Measurements from ENCODE around the gene SLC7A1. TPM values are rescaled to one million over a fixed set of nuclear protein-coding genes. Genes with fewer than 3 reads are reported as not detected.
A peak's percentile ranks its signal among the peaks of the same experiment; 100 is the strongest.

SLC7A1 gene
- polyA plus RNA-seq, 3 donors = 0.89 to 2.2 (median 0.92) TPM

DNA sequence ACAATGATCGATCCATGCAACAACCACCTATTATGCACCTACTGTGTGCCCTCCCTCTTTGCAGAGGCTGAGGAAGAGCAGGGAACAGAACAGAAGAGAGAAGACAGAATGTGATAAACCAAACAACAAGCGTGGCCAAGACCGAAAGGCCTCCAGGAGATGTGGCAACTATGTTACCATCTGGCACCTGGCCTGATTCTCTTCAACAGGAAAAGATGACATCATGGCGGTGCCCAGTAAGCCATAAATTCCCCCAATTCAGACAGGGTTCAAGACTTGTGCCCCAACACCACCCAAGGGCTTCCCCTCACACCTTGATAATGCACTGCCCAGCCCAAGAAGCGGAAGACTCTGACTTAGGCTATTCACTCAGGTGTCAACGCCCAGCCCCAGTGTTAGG, 44.3 kb downstream of the SLC7A1 start:
- H3K27me3 ChIP-seq (ENCODE audit: control insufficient read depth in 2 of 2, insufficient read depth in 2 of 2, low read length in 2 of 2) = no peaks in the 10 kb centered on the region
- no peaks in the 10 kb centered on the region for H3K9me3 Mint-ChIP-seq
- H3K9ac ChIP-seq (ENCODE audit: insufficient read depth, low read length, poor library complexity, severe bottlenecking) = no peak overlapping the region
- no peaks in the 10 kb centered on the region for H3K4me1 Mint-ChIP-seq
- H4K20me1 ChIP-seq (ENCODE audit: insufficient read depth, low read length) = no peaks in the 10 kb centered on the region
- no peak overlapping the region for H2AFZ ChIP-seq (ENCODE audit: insufficient read depth, low read depth, low read length, poor library complexity, severe bottlenecking)
- H3K4me2 ChIP-seq (replicated peaks; ENCODE audit: extremely low read depth, low read length, poor library complexity, severe bottlenecking) = no peak overlapping the region
- peaks cover 27 to 61% of the 10 kb centered on the region in 2 donors for H3K36me3 ChIP-seq (replicated peaks in 1 of 2; ENCODE audit: control insufficient read depth in 1 of 2, insufficient read depth in 2 of 2, low read length in 2 of 2)
- H3K4me3 ChIP-seq (replicated peaks in 1 of 3; ENCODE audit: low read depth in 2 of 3, low read length in 3 of 3) = no peak overlapping the region
- WGBS (ENCODE audit: insufficient coverage) = 80% methylated on average over 1 of the region's 6 CpGs
- TF ChIP-seq, protein P1, sequence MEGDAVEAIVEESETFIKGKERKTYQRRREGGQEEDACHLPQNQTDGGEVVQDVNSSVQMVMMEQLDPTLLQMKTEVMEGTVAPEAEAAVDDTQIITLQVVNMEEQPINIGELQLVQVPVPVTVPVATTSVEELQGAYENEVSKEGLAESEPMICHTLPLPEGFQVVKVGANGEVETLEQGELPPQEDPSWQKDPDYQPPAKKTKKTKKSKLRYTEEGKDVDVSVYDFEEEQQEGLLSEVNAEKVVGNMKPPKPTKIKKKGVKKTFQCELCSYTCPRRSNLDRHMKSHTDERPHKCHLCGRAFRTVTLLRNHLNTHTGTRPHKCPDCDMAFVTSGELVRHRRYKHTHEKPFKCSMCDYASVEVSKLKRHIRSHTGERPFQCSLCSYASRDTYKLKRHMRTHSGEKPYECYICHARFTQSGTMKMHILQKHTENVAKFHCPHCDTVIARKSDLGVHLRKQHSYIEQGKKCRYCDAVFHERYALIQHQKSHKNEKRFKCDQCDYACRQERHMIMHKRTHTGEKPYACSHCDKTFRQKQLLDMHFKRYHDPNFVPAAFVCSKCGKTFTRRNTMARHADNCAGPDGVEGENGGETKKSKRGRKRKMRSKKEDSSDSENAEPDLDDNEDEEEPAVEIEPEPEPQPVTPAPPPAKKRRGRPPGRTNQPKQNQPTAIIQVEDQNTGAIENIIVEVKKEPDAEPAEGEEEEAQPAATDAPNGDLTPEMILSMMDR (IDR thresholded peaks at IDR 0.05) = no peak
- H3K27ac Mint-ChIP-seq = no peak overlapping the region
- H3K79me2 ChIP-seq (ENCODE audit: insufficient read depth, low read length) = peaks cover 17% of the 10 kb centered on the region
- no peak overlapping the region for H3K27ac ChIP-seq (ENCODE audit: low read depth in 1 of 2, low read length in 2 of 2)
- no peak for DNase-seq
- H3K4me3 Mint-ChIP-seq = no peak overlapping the region
- no peaks in the 10 kb centered on the region for H3K27me3 Mint-ChIP-seq (ENCODE audit: low read depth in 3 of 3)
- no peaks in the 10 kb centered on the region for H3K9me3 ChIP-seq (replicated peaks in 1 of 2; ENCODE audit: control insufficient read depth in 1 of 2, insufficient read depth in 1 of 2, low read length in 2 of 2)
- peaks cover 51 to 56% of the 10 kb centered on the region in 2 donors for H3K36me3 Mint-ChIP-seq
- intact Hi-C loops (cut with micrococcal nuclease) = no loop called here
- H3K4me1 ChIP-seq (ENCODE audit: control insufficient read depth in 1 of 2, insufficient read depth in 2 of 2, low read length in 2 of 2) = no peaks in the 10 kb centered on the region

DNA sequence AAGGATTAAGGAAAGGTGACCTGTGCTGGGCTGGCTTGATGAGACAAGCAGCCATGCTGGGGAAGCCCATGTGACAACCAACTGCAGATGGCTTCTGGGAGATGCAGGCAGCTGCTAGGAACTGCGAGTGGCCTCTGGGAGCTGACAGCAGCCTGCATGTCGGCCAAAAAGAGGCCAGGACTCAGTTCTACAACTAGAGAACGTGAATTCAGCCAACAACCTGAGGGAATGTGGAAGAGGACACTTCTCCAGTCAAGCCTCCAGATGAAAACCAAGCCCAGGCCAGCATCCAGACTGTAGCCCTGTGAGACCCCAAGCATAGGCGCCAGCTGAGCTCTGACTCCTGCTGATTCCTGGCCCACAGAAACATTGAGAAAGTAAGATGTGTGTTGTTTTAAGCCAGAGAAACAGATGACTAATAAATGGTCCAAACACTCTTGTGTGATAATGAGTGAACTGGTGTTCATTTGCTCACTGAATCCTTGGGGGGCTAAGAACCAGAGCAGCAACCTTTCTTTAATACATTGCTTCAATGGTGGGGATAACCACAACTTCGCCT, 45.0 kb downstream of the SLC7A1 start:
- Histone ChIP-seq H3K4me3 (replicated peaks in 1 of 3; ENCODE audit: low read depth in 2 of 3, low read length in 3 of 3) (no peak overlapping the region), H3K79me2 (ENCODE audit: insufficient read depth, low read length) (peaks cover 10% of the 10 kb centered on the region), H2AFZ (ENCODE audit: insufficient read depth, low read depth, low read length, poor library complexity, severe bottlenecking) (no peak overlapping the region), H3K9me3 (replicated peaks in 1 of 2; ENCODE audit: control insufficient read depth in 1 of 2, insufficient read depth in 1 of 2, low read length in 2 of 2) (no peaks in the 10 kb centered on the region), H3K4me2 (replicated peaks; ENCODE audit: extremely low read depth, low read length, poor library complexity, severe bottlenecking) (no peak overlapping the region), H3K4me1 (ENCODE audit: control insufficient read depth in 1 of 2, insufficient read depth in 2 of 2, low read length in 2 of 2) (no peaks in the 10 kb centered on the region), H3K9ac (ENCODE audit: insufficient read depth, low read length, poor library complexity, severe bottlenecking) (no peak overlapping the region), H3K27me3 (ENCODE audit: control insufficient read depth in 2 of 2, insufficient read depth in 2 of 2, low read length in 2 of 2) (no peaks in the 10 kb centered on the region), H3K27ac (ENCODE audit: low read depth in 1 of 2, low read length in 2 of 2) (no peak overlapping the region), H4K20me1 (ENCODE audit: insufficient read depth, low read length) (no peaks in the 10 kb centered on the region), H3K36me3 (replicated peaks in 1 of 2; ENCODE audit: control insufficient read depth in 1 of 2, insufficient read depth in 2 of 2, low read length in 2 of 2) (peaks cover 27 to 66% of the 10 kb centered on the region in 2 donors)
- peak overlapping the region in 2 of 7 donors; percentile 5 to 12 for H3K27ac Mint-ChIP-seq
- H3K4me1 Mint-ChIP-seq = no peaks in the 10 kb centered on the region
- no peaks in the 10 kb centered on the region for H3K27me3 Mint-ChIP-seq (ENCODE audit: low read depth in 3 of 3)
- H3K4me3 Mint-ChIP-seq = no peak overlapping the region
- intact Hi-C loops (cut with micrococcal nuclease) = no loop called here
- WGBS (ENCODE audit: insufficient coverage) = 97% methylated on average over 4 of the region's 5 CpGs
- H3K9me3 Mint-ChIP-seq = no peaks in the 10 kb centered on the region
- peaks cover 56 to 62% of the 10 kb centered on the region in 2 donors for H3K36me3 Mint-ChIP-seq
- DNase-seq = no peak
- TF ChIP-seq, protein P1 (IDR thresholded peaks at IDR 0.05) = no peak

All from CD14-positive monocyte (primary cell).